GM12878 (cell line): Measurements from ENCODE around the gene S100A3. TPM values are rescaled to one million over a fixed set of nuclear protein-coding genes. Genes with fewer than 3 reads are reported as not detected.

Experiments
- ATAC-seq: fragments of 200-7000 bp; cut with Tn5 transposase; 3 replicates; pipeline ENCODE4 v1.9.1; 2020; ENCODE audit warnings: mild to moderate bottlenecking, moderate library complexity
- BruUV-seq: library from RNA; stranded (reverse); fragments of 400-500 nt; replicated peaks from 2 replicates; lab custom pipeline; 2021; lab: Mats Ljungman, UMichigan
- CTCF ChIA-PET: fragments of 300-600 bp; sonication (Branson Sonifier 250); formaldehyde crosslinking; extraction: SDS; loops from one replicate; lab custom pipeline; 2021; ENCODE audit warnings: inconsistent platforms; lab: Yijun Ruan, JAX
- POLR2A ChIA-PET: fragments of 350-600 bp; formaldehyde crosslinking; extraction: SDS; loops from one replicate; lab custom pipeline; 2021; ENCODE audit warnings: inconsistent platforms; lab: Charles Lee
- RAD21 ChIA-PET: fragments of 300-600 bp; sonication (Branson Sonifier 250); formaldehyde crosslinking; loops from one replicate; lab custom pipeline; 2023; ENCODE audit warnings: antibody characterized with exemption; ENCODE audit not compliant: unreplicated experiment; lab: Charles Lee
- SMC1A ChIA-PET: fragments of 300-600 bp; sonication (Branson Sonifier 250); formaldehyde crosslinking; loops from one replicate; lab custom pipeline; 2023; ENCODE audit not compliant: unreplicated experiment, uncharacterized antibody; lab: Charles Lee
- DNase-seq: peaks from one replicate; pipeline ENCODE4 v3.0.0-alpha.2; 2011; ENCODE audit warnings: low read depth, low spot score
- FAIRE-seq: peaks from 3 replicates; lab custom pipeline; 2011; peaks lifted over from hg19 to GRCh38; lab: Jason Lieb, UNC
- H2AFZ ChIP-seq: 2 replicates; pipeline ENCODE4 v1.6.0; 2011; ENCODE audit warnings: low read depth, low read length, control low read depth; ENCODE audit not compliant: control insufficient read depth
- H3K27ac ChIP-seq: 2 replicates; pipeline ENCODE4 v1.5.1; 2011; ENCODE audit warnings: control low read depth; ENCODE audit not compliant: control insufficient read depth, insufficient read depth
- H3K27me3 ChIP-seq, 2 experiments: replicated peaks in 1 of 2; 2 replicates each; pipeline versions ENCODE4 v1.6.0 to v1.6.1; 2011; ENCODE audit warnings: low read length in 1 of 2; ENCODE audit not compliant: control insufficient read depth in 2 of 2, insufficient read depth in 2 of 2
- H3K36me3 ChIP-seq, 2 experiments: 2 replicates each; pipeline ENCODE4 v1.5.1; 2011; ENCODE audit warnings: low read length in 1 of 2; ENCODE audit not compliant: control insufficient read depth in 2 of 2, insufficient read depth in 2 of 2
- H3K4me1 ChIP-seq: 2 replicates; pipeline ENCODE4 v1.6.1; 2011; ENCODE audit warnings: mild to moderate bottlenecking, low read length, moderate library complexity, mixed read lengths; ENCODE audit not compliant: control insufficient read depth, insufficient read depth
- H3K4me2 ChIP-seq: 2 replicates; pipeline ENCODE4 v1.6.0; 2011; ENCODE audit warnings: control low read depth; ENCODE audit not compliant: control insufficient read depth, insufficient read depth
- H3K4me3 ChIP-seq: fragments of 200-600 bp; sonication (generic); 2 replicates; pipeline ENCODE4 v1.5.1; 2016
- H3K79me2 ChIP-seq: 2 replicates; pipeline ENCODE4 v1.6.0; 2011; ENCODE audit warnings: low read length; ENCODE audit not compliant: control insufficient read depth, insufficient read depth
- H3K9ac ChIP-seq: 2 replicates; pipeline ENCODE4 v1.8.0; 2011; ENCODE audit warnings: low read length, control low read depth, mixed read lengths; ENCODE audit not compliant: control insufficient read depth, insufficient read depth
- H3K9me3 ChIP-seq: replicated peaks from 3 replicates; pipeline ENCODE4 v1.5.1; 2011; ENCODE audit warnings: mild to moderate bottlenecking, low read length; ENCODE audit not compliant: control insufficient read depth, insufficient read depth
- H4K20me1 ChIP-seq: 2 replicates; pipeline ENCODE4 v1.6.0; 2011; ENCODE audit not compliant: control insufficient read depth, insufficient read depth
- EP300 ChIP-seq, 2 experiments: fragments of 150-350 bp in 1 of 2; IDR thresholded peaks; 2 replicates each; pipeline ENCODE4 v1.6.1; 2011 to 2012; ENCODE audit warnings: low read depth in 2 of 2, low read length in 2 of 2, borderline replicate concordance in 1 of 2, improper control_type of control experiment in 1 of 2, inconsistent platforms in 1 of 2; ENCODE audit not compliant: control insufficient read depth in 1 of 2
- NFXL1 ChIP-seq: fragments of 450-650 bp; IDR thresholded peaks from 2 replicates; pipeline ENCODE4 v1.6.1; 2017; ENCODE audit warnings: antibody characterized with exemption, mild to moderate bottlenecking, borderline replicate concordance
- PAX8 ChIP-seq: fragments of 450-650 bp; IDR thresholded peaks from 2 replicates; pipeline ENCODE4 v1.6.1; 2017; ENCODE audit warnings: mild to moderate bottlenecking, moderate library complexity
- POLR2A ChIP-seq: IDR thresholded peaks from 2 replicates; pipeline ENCODE4 v1.6.1; 2011; ENCODE audit warnings: low read depth, mild to moderate bottlenecking, low read length
- SMARCA5 ChIP-seq: fragments of 450-650 bp; IDR thresholded peaks from 2 replicates; pipeline ENCODE4 v1.6.1; 2017; ENCODE audit warnings: mild to moderate bottlenecking
- TBL1XR1 ChIP-seq: IDR thresholded peaks from 2 replicates; pipeline ENCODE4 v1.6.1; 2012; ENCODE audit warnings: low read depth, low read length, improper control_type of control experiment
- WGBS: methylation state at CpG from one replicate; pipeline ENCODE4 v1.1.6; 2016; ENCODE audit warnings: low lambda C conversion rate; ENCODE audit not compliant: insufficient replicate concordance, insufficient coverage; ENCODE audit errors: missing lambda C conversion rate; 5-methylcytosine and 5-hydroxymethylcytosine counted together
- in situ Hi-C: fragments of 300-500 bp; cut with MboI; formaldehyde crosslinking; loops from 9 replicates; pipeline ENCODE4 v1.14.3; 2018; ENCODE audit warnings: mixed read lengths
- intact Hi-C: fragments of 100-400 bp; cut with micrococcal nuclease; formaldehyde crosslinking; loops from one replicate; pipeline ENCODE4 v1.14.2; 2022; ENCODE audit not compliant: unreplicated experiment
- polyA plus RNA-seq, 11 experiments: library from polyadenylated mRNA; depleted of rRNA in 4 of 11; unstranded in 6 of 11; stranded (reverse) in 5 of 11; fragments of >200 nt; fragmentation: Nextera tagmentation in 4 of 11; fragmentation: Illumina TruSeq in 1 of 11; extraction: Ambion mirVana in 4 of 11; extraction: Trizol in 1 of 11; gene quantifications; 1 replicate in 1 of 11; 2 replicates in 10 of 11; pipeline versions ENCODE4 v1.2.1 to v1.2.3, GENCODE V29; 2011 to 2016; ENCODE audit warnings: inconsistent platforms in 2 of 11, missing spikeins in 2 of 11, low read depth in 1 of 11
- total RNA-seq, 4 experiments: library from RNA; depleted of rRNA in 3 of 4; stranded (reverse); fragments of >200 nt in 3 of 4; fragmentation: Illumina TruSeq in 1 of 4; extraction: Trizol in 1 of 4; gene quantifications; 2 replicates each; pipeline versions ENCODE4 v1.2.1 to v1.2.3, GENCODE V29; 2013 to 2021
- TF ChIP-seq, protein P1 (sequence below): fragments of 450-650 bp; IDR thresholded peaks from 2 replicates; pipeline ENCODE4 v1.6.1; 2017; ENCODE audit warnings: mild to moderate bottlenecking

Gene S100A3
- total and polyA plus RNA-seq, 10 of the 15 experiments (the other 5 are each of a cell fraction or from before 2014, with no cell fraction given), result 0.32 to 0.45 TPM; not detected in 8

DNA sequence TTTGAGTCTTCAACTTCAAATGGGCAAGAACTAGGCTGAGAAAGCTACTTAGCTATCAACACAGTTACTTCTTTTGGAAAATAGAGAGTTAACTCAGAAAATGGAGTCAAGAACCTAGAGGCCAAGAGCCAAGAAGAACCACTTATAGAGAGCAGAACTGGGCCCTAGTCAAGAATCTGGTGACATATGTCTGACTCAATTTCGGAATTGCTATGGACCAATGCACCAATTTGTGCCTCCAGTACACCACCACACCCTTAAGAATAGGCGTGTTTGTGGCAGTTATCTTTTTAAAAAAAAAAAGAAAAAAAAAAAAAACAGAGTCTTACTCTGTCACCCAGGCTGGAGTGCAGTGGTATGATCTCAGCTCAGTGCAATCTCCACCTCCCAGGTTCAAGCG lies 8.8 kb upstream of the S100A3 start:
- Histone ChIP-seq H3K79me2 (no peaks in the 10 kb centered on the region), H3K27ac (no peak overlapping the region), H3K9ac (no peak overlapping the region), H3K4me1 (no peaks in the 10 kb centered on the region), H2AFZ (no peak overlapping the region), H3K4me2 (no peak overlapping the region), H3K4me3 (no peak overlapping the region), H3K9me3 (no peaks in the 10 kb centered on the region), H3K27me3 (no peaks in the 10 kb centered on the region), H3K36me3 (no peaks in the 10 kb centered on the region), H4K20me1 (no peaks in the 10 kb centered on the region)
- ChIA-PET RAD21 (interaction anchor here (1.3 to 4.2 kb wide), 2 partner anchors 24 to 197 kb away, joined by 3 to 17 read pairs; partner anchors contain the start of gene S100A6), CTCF (interaction anchor here (0.6 to 1.8 kb wide), 2 partner anchors 26 to 47 kb away, joined by 3 to 7 read pairs; no protein-coding TSS in a partner anchor), SMC1A (interaction anchor here (0.8 to 1.2 kb wide), 4 partner anchors 10 to 25 kb away, joined by 3 to 5 read pairs (median 3); partner anchors contain the start of genes S100A3 and S100A5), POLR2A (interaction anchor here (0.7 to 1.8 kb wide), 2 partner anchors 9 to 221 kb away, joined by 6 to 7 read pairs; partner anchors contain the start of gene S100A3)
- no TSS peak for BruUV-seq
- no peak for DNase-seq
- ATAC-seq, result no peak
- FAIRE-seq, result no peak
- no peak for TF ChIP-seq SMARCA5
- TF ChIP-seq, protein P1, sequence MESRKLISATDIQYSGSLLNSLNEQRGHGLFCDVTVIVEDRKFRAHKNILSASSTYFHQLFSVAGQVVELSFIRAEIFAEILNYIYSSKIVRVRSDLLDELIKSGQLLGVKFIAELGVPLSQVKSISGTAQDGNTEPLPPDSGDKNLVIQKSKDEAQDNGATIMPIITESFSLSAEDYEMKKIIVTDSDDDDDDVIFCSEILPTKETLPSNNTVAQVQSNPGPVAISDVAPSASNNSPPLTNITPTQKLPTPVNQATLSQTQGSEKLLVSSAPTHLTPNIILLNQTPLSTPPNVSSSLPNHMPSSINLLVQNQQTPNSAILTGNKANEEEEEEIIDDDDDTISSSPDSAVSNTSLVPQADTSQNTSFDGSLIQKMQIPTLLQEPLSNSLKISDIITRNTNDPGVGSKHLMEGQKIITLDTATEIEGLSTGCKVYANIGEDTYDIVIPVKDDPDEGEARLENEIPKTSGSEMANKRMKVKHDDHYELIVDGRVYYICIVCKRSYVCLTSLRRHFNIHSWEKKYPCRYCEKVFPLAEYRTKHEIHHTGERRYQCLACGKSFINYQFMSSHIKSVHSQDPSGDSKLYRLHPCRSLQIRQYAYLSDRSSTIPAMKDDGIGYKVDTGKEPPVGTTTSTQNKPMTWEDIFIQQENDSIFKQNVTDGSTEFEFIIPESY, result no peak
- no peak for TF ChIP-seq TBL1XR1
- no peak for TF ChIP-seq NFXL1
- no peak for TF ChIP-seq POLR2A
- no peak for TF ChIP-seq EP300 (IDR thresholded peaks at IDR 0.05; ENCODE audit: borderline replicate concordance in 1 of 2, control insufficient read depth in 1 of 2, low read depth in 2 of 2, low read length in 2 of 2)
- no peak for TF ChIP-seq PAX8
- intact Hi-C loops, result no loop called here
- 70% methylated on average over 2 of the region's 3 CpGs for WGBS
- in situ Hi-C loops, result no loop called here
